Right atrium auricular region (tissue), 2 donors: ENCODE data around the gene SAMM50. TPM values are rescaled to one million over a fixed set of nuclear protein-coding genes. Genes with fewer than 3 reads are reported as not detected.

Source experiments
- DNase-seq: peaks from one replicate; pipeline ENCODE4 v3.0.0-alpha.2; 2019; ENCODE audit warnings: low spot score
- H3K27ac ChIP-seq, 2 donors: fragments of 200-600 bp; sonication (generic); 1 replicate in 1 of 2; 2 replicates in 1 of 2; pipeline ENCODE4 v1.5.1; 2016 to 2019
- H3K27me3 ChIP-seq, 2 donors: fragments of 200-600 bp; sonication (generic); one replicate each; pipeline versions ENCODE4 v1.5.1 to v1.6.0; 2017 to 2019
- H3K36me3 ChIP-seq: fragments of 200-600 bp; sonication (generic); one replicate; pipeline ENCODE4 v1.5.1; 2016
- H3K4me1 ChIP-seq, 2 donors: fragments of 200-600 bp; sonication (generic); one replicate each; pipeline versions ENCODE4 v1.5.1 to v1.6.0; 2017 to 2019
- H3K4me3 ChIP-seq, 2 donors: fragments of 200-600 bp; sonication (generic); 1 replicate in 1 of 2; 2 replicates in 1 of 2; pipeline ENCODE4 v1.5.1; 2017 to 2019; ENCODE audit warnings: mild to moderate bottlenecking in 1 of 2, moderate library complexity in 1 of 2
- H3K9me3 ChIP-seq, 2 donors: fragments of 200-600 bp; sonication (generic); one replicate each; pipeline ENCODE4 v1.5.1; 2019
- total RNA-seq, 2 donors: library from RNA; depleted of rRNA; stranded (reverse); fragments of >200 nt; gene quantifications; one replicate each; pipeline ENCODE4 v1.1.0, GENCODE V29; 2016
- TF ChIP-seq, protein P1 (sequence below), 2 donors: fragments of 200-600 bp; sonication (generic); IDR thresholded peaks; one replicate each; pipeline ENCODE4 v1.5.1; 2019; ENCODE audit warnings: antibody characterized with exemption in 2 of 2

The SAMM50 gene
- total RNA-seq, 2 donors from 2014 or later = 40.4 to 57.1 TPM

DNA sequence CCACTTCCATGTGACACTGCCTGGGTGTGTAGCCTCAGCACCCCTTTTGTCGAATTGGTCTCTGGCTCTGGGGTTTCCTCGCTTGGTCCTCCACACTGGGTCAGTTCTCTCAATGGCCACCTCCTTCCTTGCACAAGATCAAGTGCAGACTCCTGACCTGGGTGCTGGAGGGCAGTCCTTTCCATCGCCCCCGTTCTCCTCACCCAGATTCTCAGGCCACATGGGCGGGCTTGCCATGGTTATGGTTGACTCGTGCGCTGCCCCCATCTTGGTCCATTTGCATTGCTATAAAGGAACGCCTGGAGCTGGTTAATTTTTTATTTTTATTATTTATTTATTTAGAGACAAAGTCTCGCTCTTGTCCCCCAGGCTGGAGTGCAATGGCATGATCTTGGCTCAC is 63.4 kb downstream of the SAMM50 start:
- DNase-seq = no peak
- Histone ChIP-seq H3K9me3 (no peaks in the 10 kb centered on the region), H3K27ac (no peak overlapping the region), H3K36me3 (no peaks in the 10 kb centered on the region), H3K4me3 (no peak overlapping the region), H3K27me3 (no peaks in the 10 kb centered on the region), H3K4me1 (peaks cover 0 to 34% of the 10 kb centered on the region in 2 donors)
- TF ChIP-seq, protein P1, sequence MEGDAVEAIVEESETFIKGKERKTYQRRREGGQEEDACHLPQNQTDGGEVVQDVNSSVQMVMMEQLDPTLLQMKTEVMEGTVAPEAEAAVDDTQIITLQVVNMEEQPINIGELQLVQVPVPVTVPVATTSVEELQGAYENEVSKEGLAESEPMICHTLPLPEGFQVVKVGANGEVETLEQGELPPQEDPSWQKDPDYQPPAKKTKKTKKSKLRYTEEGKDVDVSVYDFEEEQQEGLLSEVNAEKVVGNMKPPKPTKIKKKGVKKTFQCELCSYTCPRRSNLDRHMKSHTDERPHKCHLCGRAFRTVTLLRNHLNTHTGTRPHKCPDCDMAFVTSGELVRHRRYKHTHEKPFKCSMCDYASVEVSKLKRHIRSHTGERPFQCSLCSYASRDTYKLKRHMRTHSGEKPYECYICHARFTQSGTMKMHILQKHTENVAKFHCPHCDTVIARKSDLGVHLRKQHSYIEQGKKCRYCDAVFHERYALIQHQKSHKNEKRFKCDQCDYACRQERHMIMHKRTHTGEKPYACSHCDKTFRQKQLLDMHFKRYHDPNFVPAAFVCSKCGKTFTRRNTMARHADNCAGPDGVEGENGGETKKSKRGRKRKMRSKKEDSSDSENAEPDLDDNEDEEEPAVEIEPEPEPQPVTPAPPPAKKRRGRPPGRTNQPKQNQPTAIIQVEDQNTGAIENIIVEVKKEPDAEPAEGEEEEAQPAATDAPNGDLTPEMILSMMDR (IDR thresholded peaks at IDR 0.05) = no peak

DNA sequence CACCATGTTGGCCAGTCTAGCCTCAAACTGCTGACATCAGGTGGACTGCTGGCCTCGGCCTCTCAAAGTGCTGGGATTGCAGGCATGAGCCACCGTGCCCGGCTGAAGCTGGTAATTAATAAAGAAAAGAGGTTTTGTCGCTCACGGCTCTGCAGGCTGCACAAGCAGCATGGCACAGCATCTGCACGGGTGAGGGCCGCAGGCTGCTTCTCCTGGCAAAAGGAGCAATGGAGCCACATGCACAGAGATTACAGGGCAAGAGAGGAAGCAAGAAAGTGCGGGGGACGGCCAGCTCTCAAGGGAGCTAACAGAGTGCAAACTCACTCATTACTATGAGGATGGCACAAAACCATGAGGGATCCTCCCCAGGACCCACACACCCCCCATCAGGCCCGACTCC is 64.2 kb downstream of the SAMM50 start:
- TF ChIP-seq, protein P1 (IDR thresholded peaks at IDR 0.05) = no peak
- Histone ChIP-seq H3K36me3 (no peaks in the 10 kb centered on the region), H3K27ac (no peak overlapping the region), H3K4me1 (peaks cover 0 to 37% of the 10 kb centered on the region in 2 donors), H3K4me3 (no peak overlapping the region), H3K27me3 (no peaks in the 10 kb centered on the region), H3K9me3 (no peaks in the 10 kb centered on the region)
- DNase-seq = no peak

DNA sequence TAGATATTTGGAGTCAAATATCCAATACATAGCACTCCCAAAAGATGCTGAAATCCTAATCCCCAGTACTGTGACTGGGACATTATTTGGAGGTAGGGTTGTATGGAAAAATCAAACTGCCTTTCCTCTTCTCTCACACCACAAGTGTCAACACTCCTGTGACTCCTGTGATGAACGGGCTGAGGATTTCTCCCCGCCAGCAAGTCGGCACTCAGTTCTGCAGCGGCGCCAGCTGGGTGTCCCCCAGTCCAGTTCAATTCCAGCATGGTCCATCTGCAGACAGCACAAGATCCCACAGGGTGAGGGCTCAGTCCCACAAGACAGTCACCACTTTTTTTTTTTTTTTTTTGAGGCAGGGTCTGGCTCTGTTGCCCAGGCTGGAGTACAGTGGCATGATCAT is 64.6 kb downstream of the SAMM50 start:
- Histone ChIP-seq H3K27me3 (no peaks in the 10 kb centered on the region), H3K4me3 (no peak overlapping the region), H3K27ac (no peak overlapping the region), H3K9me3 (no peaks in the 10 kb centered on the region), H3K4me1 (peaks cover 0 to 40% of the 10 kb centered on the region in 2 donors), H3K36me3 (no peaks in the 10 kb centered on the region)
- no peak for DNase-seq
- TF ChIP-seq, protein P1 (IDR thresholded peaks at IDR 0.05) = no peak

DNA sequence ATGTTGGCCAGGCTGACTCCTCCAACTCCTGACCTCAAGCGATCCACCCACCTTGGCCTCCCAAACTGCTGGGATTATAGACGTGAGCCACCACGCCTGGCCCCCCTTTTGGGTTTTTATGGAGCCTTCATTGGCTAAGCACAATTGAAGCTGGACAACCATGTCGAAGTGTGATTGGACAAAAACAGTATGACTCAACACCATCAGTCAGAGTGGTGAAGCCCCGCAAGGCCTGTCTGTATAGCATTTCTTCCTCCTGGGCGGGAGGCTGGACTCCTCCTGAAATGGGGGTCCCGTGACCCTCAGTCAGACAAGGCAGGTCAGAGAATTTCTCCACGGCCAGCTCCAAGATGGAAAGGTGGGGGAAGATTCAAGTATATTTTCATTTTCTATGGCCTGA is 65.7 kb downstream of the SAMM50 start:
- Histone ChIP-seq H3K4me3 (no peak overlapping the region), H3K36me3 (no peaks in the 10 kb centered on the region), H3K9me3 (no peaks in the 10 kb centered on the region), H3K27me3 (no peaks in the 10 kb centered on the region), H3K27ac (no peak overlapping the region), H3K4me1 (peaks cover 0 to 50% of the 10 kb centered on the region in 2 donors)
- DNase-seq = no peak
- TF ChIP-seq, protein P1 (IDR thresholded peaks at IDR 0.05) = no peak

DNA sequence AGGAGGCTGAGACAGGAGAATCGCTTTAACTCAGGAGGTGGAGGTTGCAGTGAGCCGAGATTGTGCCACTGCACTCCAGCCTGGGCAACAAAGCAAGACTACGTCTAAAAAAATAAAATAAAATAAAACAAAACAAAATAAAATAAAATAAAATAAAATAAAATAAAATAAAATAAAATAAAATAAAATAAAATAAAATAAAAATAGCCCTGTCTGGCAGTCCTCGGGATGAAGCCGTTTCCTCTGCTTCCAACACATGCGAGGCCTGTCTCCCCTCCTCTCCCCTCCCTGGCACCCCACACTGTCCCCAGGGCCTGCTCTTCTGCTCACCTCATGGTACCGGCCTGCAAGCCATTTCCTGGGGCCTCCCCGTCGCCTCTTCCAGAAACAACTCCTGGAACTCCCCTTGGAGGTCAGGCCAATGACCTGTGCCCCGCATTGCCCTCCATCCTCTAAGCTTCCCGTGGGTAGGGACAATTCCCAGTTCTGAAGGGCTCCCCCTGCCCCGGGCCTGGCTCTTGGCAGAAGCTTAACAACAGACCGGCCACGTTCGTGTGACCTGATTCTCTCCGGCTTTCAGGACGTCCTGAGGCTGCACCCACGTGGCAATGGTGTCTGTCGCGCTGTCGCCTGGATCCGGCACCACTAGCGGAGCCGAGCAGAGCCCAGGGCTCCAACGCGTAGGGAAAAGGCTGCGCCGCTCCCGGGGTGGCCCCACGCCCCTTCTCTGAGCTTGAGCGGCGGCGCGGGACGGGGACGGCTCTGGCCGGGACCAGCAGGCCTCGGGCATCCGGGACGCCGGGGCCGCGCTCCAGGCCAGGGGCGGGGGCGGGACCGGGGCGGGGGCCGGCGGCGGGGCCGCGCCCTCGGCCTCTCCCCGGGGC is 68.4 kb downstream of the SAMM50 start:
- peaks cover 0 to 76% of the 10 kb centered on the region in 2 donors for H3K4me1 ChIP-seq
- H3K4me3 ChIP-seq = peak overlapping the region; percentile 66 to 70
- no peaks in the 10 kb centered on the region for H3K36me3 ChIP-seq
- H3K9me3 ChIP-seq = no peaks in the 10 kb centered on the region
- TF ChIP-seq, protein P1 (IDR thresholded peaks at IDR 0.05) = no peak
- DNase-seq = peak; percentile 64
- H3K27me3 ChIP-seq = no peaks in the 10 kb centered on the region
- H3K27ac ChIP-seq = peak overlapping the region; percentile 87
